HCT116 (cell line): ENCODE measurements around the gene KPNA1.

Source experiments
- CTCF ChIP-seq, 3 experiments: fragments of 200-600 bp in 1 of 3; sonication (generic) in 1 of 3; IDR thresholded peaks in 2 of 3; conservative IDR thresholded peaks in 1 of 3; 2 replicates each; pipeline ENCODE4 v1.5.1; 2012 to 2017; ENCODE audit warnings: low read depth in 2 of 3, low read length in 2 of 3, antibody characterized with exemption in 1 of 3, borderline replicate concordance in 1 of 3, control low read depth in 1 of 3, mild to moderate bottlenecking in 1 of 3, mixed read lengths in 1 of 3, mixed run types in 1 of 3, moderate library complexity in 1 of 3; ENCODE audit not compliant: insufficient read depth in 1 of 3
- POLR2AphosphoS5 ChIP-seq: IDR thresholded peaks from 2 replicates; pipeline ENCODE4 v1.6.1; 2011; ENCODE audit warnings: mild to moderate bottlenecking, low read depth, low read length, moderate library complexity
- RAD21 ChIP-seq: IDR thresholded peaks from 2 replicates; pipeline ENCODE4 v1.6.1; 2012; ENCODE audit warnings: low read depth, mild to moderate bottlenecking
- SP1 ChIP-seq: IDR thresholded peaks from 2 replicates; pipeline ENCODE4 v1.6.1; 2012; ENCODE audit warnings: low read depth
- YY1 ChIP-seq: IDR thresholded peaks from 2 replicates; pipeline ENCODE4 v1.6.1; 2011; ENCODE audit warnings: low read length, low read depth, moderate library complexity, mild to moderate bottlenecking; ENCODE audit not compliant: insufficient replicate concordance; ENCODE audit errors: extremely low read depth
- ZNF274 ChIP-seq: fragments of 200-500 bp; sonication (Bioruptor generic); IDR thresholded peaks from 2 replicates; pipeline ENCODE4 v1.6.1; 2014; ENCODE audit warnings: mild to moderate bottlenecking, low read depth, low read length, inconsistent platforms

- TF ChIP-seq CTCF (IDR thresholded peaks at IDR 0.05 in 2 of 3, conservative IDR thresholded peaks at IDR 0.05 in 1 of 3; ENCODE audit: borderline replicate concordance in 1 of 3, insufficient read depth in 1 of 3, low read depth in 2 of 3, low read length in 2 of 3) (no peak), YY1 (no peak), ZNF274 (no peak), POLR2AphosphoS5 (no peak), RAD21 (no peak), SP1 (no peak)
These were observed 6.4 kb downstream of the KPNA1 start for GRCh38 chr3:122508135-122508914.
